ENCODE measurements around the gene ZNF710.
A peak's percentile ranks its signal among the peaks of the same experiment; 100 is the strongest.

The ZNF710 gene

GRCh38 chr15:89993349-89993748, 7.8 kb upstream of the ZNF710 start:
- DNase-seq = no peak

GRCh38 chr15:89997079-89997478, 4.0 kb upstream of the ZNF710 start:
- DNase-seq = no peak

- no peak for DNase-seq
Measured at GRCh38 chr15:89998141-89998661, 2.9 kb upstream of the ZNF710 start.

GRCh38 chr15:89998923-89999675, 2.0 kb upstream of the ZNF710 start:
- no peak for DNase-seq

- DNase-seq = no peak
Measured at GRCh38 chr15:89999676-90000185, 1.4 kb upstream of the ZNF710 start.

- DNase-seq = no peak
Measured at GRCh38 chr15:90000186-90001001, 730 bp upstream of the ZNF710 start.

- peak; percentile 55 for DNase-seq
Measured at GRCh38 chr15:90001683-90002427, 731 bp downstream of the ZNF710 start.

GRCh38 chr15:90002428-90002844, 1.3 kb downstream of the ZNF710 start:
- peak; percentile 30 for DNase-seq

- no peak for DNase-seq
Measured at GRCh38 chr15:90003736-90004135, 2.6 kb downstream of the ZNF710 start.

- no peak for DNase-seq
Measured at GRCh38 chr15:90004252-90004651, 3.1 kb downstream of the ZNF710 start.

GRCh38 chr15:90004671-90005070, 3.5 kb downstream of the ZNF710 start:
- peak; percentile 76 for DNase-seq

- DNase-seq = peak; percentile 36
Measured at GRCh38 chr15:90006217-90007075, 5.3 kb downstream of the ZNF710 start.

- no peak for DNase-seq
Measured at GRCh38 chr15:90007076-90007460, 5.9 kb downstream of the ZNF710 start.

- no peak for DNase-seq
Measured at GRCh38 chr15:90008607-90009006, 7.5 kb downstream of the ZNF710 start.

GRCh38 chr15:90009301-90010022, 8.3 kb downstream of the ZNF710 start:
- no peak for DNase-seq

GRCh38 chr15:90011705-90012104, 10.6 kb downstream of the ZNF710 start:
- no peak for DNase-seq

- no peak for DNase-seq
Measured at GRCh38 chr15:90013503-90013937, 12.4 kb downstream of the ZNF710 start.

GRCh38 chr15:90015294-90015693, 14.2 kb downstream of the ZNF710 start:
- DNase-seq = no peak

- no peak for DNase-seq
Measured at GRCh38 chr15:90015749-90016148, 14.6 kb downstream of the ZNF710 start.

- DNase-seq = no peak
Measured at GRCh38 chr15:90016721-90017120, 15.6 kb downstream of the ZNF710 start.

GRCh38 chr15:90018216-90018831, 17.2 kb downstream of the ZNF710 start:
- no peak for DNase-seq
